K562 (cell line): ENCODE results near the gene GABARAP. TPM values are rescaled to one million over a fixed set of nuclear protein-coding genes. Genes with fewer than 3 reads are reported as not detected.

Source experiments
- ATAC-seq: fragments of 200-7000 bp; cut with Tn5 transposase; 3 replicates; pipeline ENCODE4 v1.9.1; 2020; ENCODE audit warnings: moderate library complexity
- BruUV-seq: library from RNA; stranded (reverse); fragments of 400-500 nt; replicated peaks from 2 replicates; lab custom pipeline; 2021; lab: Mats Ljungman, UMichigan
- CTCF ChIA-PET: fragments of 300-600 bp; formaldehyde crosslinking; extraction: SDS; loops from one replicate; lab custom pipeline; 2021; ENCODE audit warnings: low intra/inter-chr PET ratio; lab: Yijun Ruan, JAX
- POLR2A ChIA-PET: fragments of 300-600, 350-650 bp; sonication (Branson Sonifier 250); formaldehyde crosslinking; extraction: SDS; loops from one replicate; lab custom pipeline; 2021; ENCODE audit warnings: antibody characterized with exemption, inconsistent platforms; lab: Yijun Ruan, JAX
- DNase-seq, 4 experiments: peaks; one replicate each; pipeline versions ENCODE4 v3.0.0 to v3.0.0-alpha.2; 2011 to 2018; ENCODE audit warnings: low spot score in 3 of 4, mixed read lengths in 3 of 4; ENCODE audit errors: extremely low read depth in 1 of 4
- FAIRE-seq: peaks from 2 replicates; lab custom pipeline; 2011; peaks lifted over from hg19 to GRCh38; lab: Jason Lieb, UNC
- H2AFZ ChIP-seq: 2 replicates; pipeline ENCODE4 v1.6.0; 2011; ENCODE audit warnings: low read depth, low read length, control low read depth, inconsistent platforms
- H3K27ac ChIP-seq: fragments of 200-600 bp; 3 replicates; pipeline ENCODE4 v1.8.0; 2011; ENCODE audit warnings: low read depth, mild to moderate bottlenecking, control low read depth, inconsistent platforms, low read length, moderate library complexity, mixed read lengths; ENCODE audit errors: extremely low read depth
- H3K27me3 ChIP-seq, 2 experiments: fragments of 300-600 bp in 1 of 2; 2 replicates in 1 of 2; 3 replicates in 1 of 2; pipeline versions ENCODE4 v1.6.0 to v1.8.0; 2011; ENCODE audit warnings: inconsistent platforms in 2 of 2, low read length in 2 of 2, mild to moderate bottlenecking in 1 of 2, mixed read lengths in 1 of 2, moderate library complexity in 1 of 2; ENCODE audit not compliant: control insufficient read depth in 2 of 2, insufficient read depth in 2 of 2
- H3K36me3 ChIP-seq: fragments of 300-600 bp; 3 replicates; pipeline ENCODE4 v1.8.0; 2011; ENCODE audit warnings: mild to moderate bottlenecking, low read length, inconsistent platforms; ENCODE audit not compliant: control insufficient read depth, insufficient read depth
- H3K4me1 ChIP-seq, 2 experiments: fragments of 200-600 bp in 1 of 2; replicated peaks in 1 of 2; 2 replicates in 1 of 2; 3 replicates in 1 of 2; pipeline versions ENCODE4 v1.5.1 to v1.8.0; 2011; ENCODE audit warnings: inconsistent platforms in 2 of 2, low read length in 2 of 2, mild to moderate bottlenecking in 1 of 2, mixed read lengths in 1 of 2, moderate library complexity in 1 of 2; ENCODE audit not compliant: control insufficient read depth in 2 of 2, insufficient read depth in 2 of 2
- H3K4me2 ChIP-seq: 2 replicates; pipeline ENCODE4 v1.6.1; 2011; ENCODE audit warnings: low read length, control low read depth, inconsistent platforms, mixed read lengths; ENCODE audit not compliant: insufficient read depth
- H3K4me3 ChIP-seq: fragments of 200-600 bp; sonication (generic), shearing (Covaris generic); 2 replicates; pipeline ENCODE4 v1.5.1; 2016; ENCODE audit warnings: control low read depth, inconsistent platforms
- H3K79me2 ChIP-seq: fragments of 200-600 bp; 3 replicates; pipeline ENCODE4 v1.8.0; 2011; ENCODE audit warnings: low read length, inconsistent platforms; ENCODE audit not compliant: control insufficient read depth, insufficient read depth
- H3K9ac ChIP-seq, 2 experiments: 2 replicates each; pipeline versions ENCODE4 v1.6.0 to v1.6.1; 2011; ENCODE audit warnings: low read depth in 2 of 2, low read length in 2 of 2, control low read depth in 1 of 2, inconsistent platforms in 1 of 2, mild to moderate bottlenecking in 1 of 2, mixed read lengths in 1 of 2; ENCODE audit not compliant: insufficient read depth in 1 of 2
- H3K9me1 ChIP-seq: one replicate; pipeline ENCODE4 v1.6.0; 2011; ENCODE audit warnings: inconsistent platforms, mild to moderate bottlenecking, low read length, moderate library complexity; ENCODE audit not compliant: control insufficient read depth, insufficient read depth
- H3K9me3 ChIP-seq: replicated peaks from 2 replicates; pipeline ENCODE4 v1.5.1; 2011; ENCODE audit warnings: low read depth, low read length, inconsistent platforms; ENCODE audit not compliant: control insufficient read depth, insufficient read depth
- H4K20me1 ChIP-seq: replicated peaks from 2 replicates; pipeline ENCODE4 v1.6.1; 2011; ENCODE audit warnings: low read length, inconsistent platforms, mixed read lengths; ENCODE audit not compliant: control insufficient read depth, insufficient read depth
- CLOCK ChIP-seq: fragments of 250-450 bp; sonication (Bioruptor Pico); IDR thresholded peaks from 2 replicates; pipeline ENCODE4 v1.4.0; 2020; ENCODE audit warnings: mild to moderate bottlenecking, moderate library complexity, borderline replicate concordance
- E2F8 ChIP-seq: fragments of 450-650 bp; IDR thresholded peaks from 2 replicates; pipeline ENCODE4 v1.7.1; 2018; ENCODE audit warnings: mild to moderate bottlenecking, low read depth; ENCODE audit not compliant: partially characterized antibody
- FOXP1 ChIP-seq: sonication (generic); formaldehyde crosslinking; IDR thresholded peaks from 2 replicates; pipeline ENCODE4 v1.8.0; 2022; ENCODE audit warnings: mild to moderate bottlenecking, missing genetic modification reagents
- HDAC8 ChIP-seq: fragments of 450-650 bp; IDR thresholded peaks from 2 replicates; pipeline ENCODE4 v1.6.1; 2016; ENCODE audit warnings: mild to moderate bottlenecking, missing genetic modification characterization, moderate library complexity, missing compliant biosample characterization
- KLF1 ChIP-seq: fragments of 450-650 bp; IDR thresholded peaks from 2 replicates; pipeline ENCODE4 v1.6.1; 2016; ENCODE audit warnings: missing genetic modification characterization, missing compliant biosample characterization
- MCM2 ChIP-seq: fragments of 450-650 bp; IDR thresholded peaks from 2 replicates; pipeline ENCODE4 v1.6.1; 2017; ENCODE audit warnings: low read depth, mild to moderate bottlenecking
- MNT ChIP-seq, 2 experiments: fragments of 450-650 bp; conservative IDR thresholded peaks; 2 replicates each; pipeline ENCODE4 v1.6.1; 2017; ENCODE audit warnings: mild to moderate bottlenecking in 2 of 2, moderate library complexity in 2 of 2
- SIN3A ChIP-seq, 2 experiments: fragments of 150-350 bp in 1 of 2; IDR thresholded peaks; 2 replicates each; pipeline ENCODE4 v1.6.1; 2011 to 2016; ENCODE audit warnings: borderline replicate concordance in 2 of 2, low read depth in 2 of 2, low read length in 2 of 2, mild to moderate bottlenecking in 2 of 2, moderate library complexity in 2 of 2; ENCODE audit not compliant: control insufficient read depth in 1 of 2
- SRSF1 ChIP-seq: fragments of 200-400 bp; formaldehyde crosslinking; IDR thresholded peaks from 2 replicates; pipeline ENCODE4 v1.6.1; 2017; ENCODE audit warnings: mild to moderate bottlenecking, low read depth, low read length, moderate library complexity
- TFAP4 ChIP-seq: sonication (generic); formaldehyde crosslinking; IDR thresholded peaks from 2 replicates; pipeline ENCODE4 v1.8.0; 2022; ENCODE audit warnings: missing genetic modification reagents, mild to moderate bottlenecking, moderate library complexity, borderline replicate concordance
- YBX1 ChIP-seq: fragments of 450-650 bp; IDR thresholded peaks from 2 replicates; pipeline ENCODE4 v1.7.1; 2016; ENCODE audit warnings: mild to moderate bottlenecking
- ZC3H11A ChIP-seq: IDR thresholded peaks from 2 replicates; pipeline ENCODE4 v1.6.1; 2012; ENCODE audit warnings: low read depth, low read length, improper control_type of control experiment
- ZFP36 ChIP-seq: fragments of 150-350 bp; IDR thresholded peaks from 2 replicates; pipeline ENCODE4 v1.6.1; 2018; ENCODE audit warnings: low read length, low read depth; ENCODE audit not compliant: partially characterized antibody
- ZNF79 ChIP-seq: fragments of 250-450 bp; sonication (Bioruptor Pico); IDR thresholded peaks from 2 replicates; pipeline ENCODE4 v1.4.0; 2020; ENCODE audit warnings: low read depth, mild to moderate bottlenecking, moderate library complexity
- WGBS: fragments of 100-300 bp; shearing (Covaris generic); methylation state at CpG from one replicate; pipeline ENCODE4 v1.1.6; 2016; ENCODE audit warnings: low coverage, mixed read lengths; ENCODE audit not compliant: insufficient coverage; ENCODE audit errors: missing lambda C conversion rate; 5-methylcytosine and 5-hydroxymethylcytosine counted together
- in situ Hi-C: fragments of 300-500 bp; cut with MboI; formaldehyde crosslinking; loops from 4 replicates; pipeline ENCODE4 v1.15.0; 2018; ENCODE audit warnings: inconsistent platforms, mixed read lengths
- intact Hi-C: fragments of 100-400 bp; cut with micrococcal nuclease; formaldehyde crosslinking; loops from 2 replicates; pipeline ENCODE4 v1.14.2; 2022
- polyA plus RNA-seq, 8 experiments: library from polyadenylated mRNA; depleted of rRNA in 4 of 8; stranded (reverse) in 5 of 8; unstranded in 3 of 8; fragments of >200 nt; fragmentation: Nextera tagmentation in 2 of 8; fragmentation: Illumina TruSeq in 1 of 8; extraction: Ambion mirVana in 2 of 8; extraction: Trizol in 1 of 8; gene quantifications; 2 replicates each; pipeline versions ENCODE4 v1.2.1 to v1.2.3, GENCODE V29; 2011 to 2014; ENCODE audit warnings: inconsistent platforms in 1 of 8, missing spikeins in 1 of 8
- total RNA-seq, 7 experiments: library from RNA; depleted of rRNA in 6 of 7; stranded (reverse); fragments of >200 nt in 6 of 7; fragmentation: Illumina TruSeq in 2 of 7; extraction: Trizol in 2 of 7; gene quantifications; 2 replicates each; pipeline versions ENCODE4 v1.2.1 to v1.2.3, GENCODE V29; 2011 to 2021; ENCODE audit warnings: low replicate concordance in 1 of 7

The GABARAP gene
- total and polyA plus RNA-seq, 9 of the 15 experiments (the other 6 are each of a cell fraction or from before 2014, with no cell fraction given), result 47.5 to 373 (median 152) TPM

- ChIA-PET POLR2A (no interaction called here), CTCF (no interaction called here)
- no peak overlapping the region for H3K9ac ChIP-seq
- no peak for FAIRE-seq
- WGBS, result 96% methylated on average over 8 of the region's 16 CpGs
- no peak for DNase-seq
- no peaks in the 10 kb centered on the region for H3K9me1 ChIP-seq
- H3K4me1 ChIP-seq, result peaks cover 7 to 32% of the 10 kb centered on the region in 2 experiments; a peak in 4 of 5 replicates
- no peak for ATAC-seq
- peaks cover 21% of the 10 kb centered on the region; the same call in 2 of the 3 replicates for H3K36me3 ChIP-seq
- no TSS peak for BruUV-seq
- H3K9me3 ChIP-seq, result no peaks in the 10 kb centered on the region
- no peaks in the 10 kb centered on the region for H3K79me2 ChIP-seq
- no peak overlapping the region for H2AFZ ChIP-seq
- H3K4me2 ChIP-seq, result no peak overlapping the region
- in situ Hi-C loops (no loop called here), intact Hi-C loops (no loop called here)
- no peak overlapping the region for H3K27ac ChIP-seq
- H4K20me1 ChIP-seq, result 0 out of 2 replicates have a peak, but pooled peaks cover 3% of the 10 kb centered on the region
- no peaks in the 10 kb centered on the region for H3K27me3 ChIP-seq
- no peak overlapping the region for H3K4me3 ChIP-seq
- no peak for TF ChIP-seq FOXP1 (CRISPR knock-in tag)
- no peak for TF ChIP-seq ZNF79
- TF ChIP-seq KLF1 (tag), result no peak
- no peak for TF ChIP-seq CLOCK (CRISPR knock-in tag)
- TF ChIP-seq MCM2, result no peak
- no peak for TF ChIP-seq HDAC8 (tag)
- no peak for TF ChIP-seq SRSF1
- TF ChIP-seq YBX1, result no peak
- no peak for TF ChIP-seq MNT (conservative IDR thresholded peaks at IDR 0.05)
- no peak for TF ChIP-seq ZC3H11A
- TF ChIP-seq TFAP4, result no peak
- TF ChIP-seq ZFP36, result no peak
- TF ChIP-seq SIN3A (IDR thresholded peaks at IDR 0.05; ENCODE audit: borderline replicate concordance in 2 of 2, control insufficient read depth in 1 of 2, low read depth in 2 of 2, low read length in 2 of 2), result no peak
- no peak for TF ChIP-seq E2F8
These were observed 38.9 kb downstream of the GABARAP start for GRCh38 chr17:7203391-7203790.
